SK-N-SH treated with all-trans-retinoic acid at 6 μM for 48 hours (cell line): ENCODE results near the gene TMEM238L.

ENCODE experiments used
- ATAC-seq: fragments of 200-7000 bp; cut with Tn5 transposase; 3 replicates; pipeline ENCODE4 v1.9.1; 2020; ENCODE audit warnings: mild to moderate bottlenecking, moderate library complexity
- ARNTL ChIP-seq: fragments of 450-650 bp; formaldehyde crosslinking; IDR thresholded peaks from 2 replicates; pipeline ENCODE4 v1.5.0; 2020; ENCODE audit warnings: low read depth, mild to moderate bottlenecking, moderate library complexity, borderline replicate concordance
- BACH2 ChIP-seq: fragments of 250-450 bp; sonication (Bioruptor Pico); IDR thresholded peaks from 2 replicates; pipeline ENCODE4 v1.9.0; 2021; ENCODE audit warnings: mild to moderate bottlenecking, borderline replicate concordance
- CREB5 ChIP-seq: fragments of 250-450 bp; sonication (Bioruptor Pico); IDR thresholded peaks from 2 replicates; pipeline ENCODE4 v1.5.1; 2020; ENCODE audit warnings: low read depth, mild to moderate bottlenecking, moderate library complexity
- CSDC2 ChIP-seq: fragments of 250-450 bp; sonication (Bioruptor Pico); IDR thresholded peaks from 2 replicates; pipeline ENCODE4 v1.5.0; 2020; ENCODE audit warnings: mild to moderate bottlenecking, moderate library complexity
- ESRRG ChIP-seq: fragments of 250-450 bp; sonication (Bioruptor Pico); IDR thresholded peaks from 2 replicates; pipeline ENCODE4 v1.6.1; 2021; ENCODE audit warnings: mild to moderate bottlenecking
- GLIS3 ChIP-seq: fragments of 250-450 bp; sonication (Bioruptor Pico); IDR thresholded peaks from 2 replicates; pipeline ENCODE4 v1.5.0; 2020; ENCODE audit warnings: mild to moderate bottlenecking, moderate library complexity
- ISL1 ChIP-seq: fragments of 250-450 bp; sonication (Bioruptor Pico); IDR thresholded peaks from 2 replicates; pipeline ENCODE4 v2.1.2; 2022; ENCODE audit warnings: mild to moderate bottlenecking, moderate library complexity
- OSR1 ChIP-seq: fragments of 250-450 bp; sonication (Bioruptor Pico); IDR thresholded peaks from 2 replicates; pipeline ENCODE4 v1.8.0; 2022; ENCODE audit warnings: moderate library complexity, mild to moderate bottlenecking, inconsistent platforms
- PATZ1 ChIP-seq: fragments of 250-450 bp; sonication (Bioruptor Pico); IDR thresholded peaks from 2 replicates; pipeline ENCODE4 v1.8.0; 2020; ENCODE audit warnings: mild to moderate bottlenecking, moderate library complexity, borderline replicate concordance
- POU6F1 ChIP-seq: fragments of 250-450 bp; sonication (Bioruptor Pico); IDR thresholded peaks from 2 replicates; pipeline ENCODE4 v1.8.0; 2021; ENCODE audit warnings: low read depth, mild to moderate bottlenecking, moderate library complexity, borderline replicate concordance
- PPARA ChIP-seq: fragments of 250-450 bp; sonication (Bioruptor Pico); IDR thresholded peaks from 2 replicates; pipeline ENCODE4 v1.5.0; 2020; ENCODE audit warnings: mild to moderate bottlenecking, borderline replicate concordance
- RARB ChIP-seq: fragments of 250-450 bp; sonication (Bioruptor Pico); IDR thresholded peaks from 2 replicates; pipeline ENCODE4 v1.8.0; 2021; ENCODE audit warnings: mild to moderate bottlenecking, moderate library complexity
- SNAI2 ChIP-seq: fragments of 250-450 bp; sonication (Bioruptor Pico); IDR thresholded peaks from 2 replicates; pipeline ENCODE4 v1.5.0; 2020; ENCODE audit warnings: mild to moderate bottlenecking, moderate library complexity
- TOX ChIP-seq: fragments of 250-450 bp; sonication (Bioruptor Pico); IDR thresholded peaks from 2 replicates; pipeline ENCODE4 v1.8.0; 2021; ENCODE audit warnings: mild to moderate bottlenecking, moderate library complexity, borderline replicate concordance
- TSHZ2 ChIP-seq: fragments of 250-450 bp; sonication (Bioruptor Pico); IDR thresholded peaks from 2 replicates; pipeline ENCODE4 v1.5.0; 2020; ENCODE audit warnings: mild to moderate bottlenecking, moderate library complexity
- ZC3H10 ChIP-seq: fragments of 250-450 bp; sonication (Bioruptor Pico); IDR thresholded peaks from 2 replicates; pipeline ENCODE4 v1.5.1; 2021; ENCODE audit warnings: mild to moderate bottlenecking, moderate library complexity
- ZFP3 ChIP-seq: fragments of 250-450 bp; sonication (Bioruptor Pico); IDR thresholded peaks from 2 replicates; pipeline ENCODE4 v1.5.0; 2020; ENCODE audit warnings: mild to moderate bottlenecking, moderate library complexity
- ZFP30 ChIP-seq: fragments of 450-650 bp; formaldehyde crosslinking; IDR thresholded peaks from 2 replicates; pipeline ENCODE4 v1.5.0; 2022; ENCODE audit warnings: mild to moderate bottlenecking, moderate library complexity
- ZNF565 ChIP-seq: fragments of 450-650 bp; formaldehyde crosslinking; conservative IDR thresholded peaks from 2 replicates; pipeline ENCODE4 v1.5.0; 2020; ENCODE audit warnings: low read depth, mild to moderate bottlenecking, moderate library complexity
- ZNF70 ChIP-seq: fragments of 450-650 bp; formaldehyde crosslinking; IDR thresholded peaks from 2 replicates; pipeline ENCODE4 v1.5.0; 2020; ENCODE audit warnings: mild to moderate bottlenecking, moderate library complexity
- ZNF8 ChIP-seq: fragments of 450-650 bp; formaldehyde crosslinking; IDR thresholded peaks from 2 replicates; pipeline ENCODE4 v1.5.0; 2020; ENCODE audit warnings: mild to moderate bottlenecking, moderate library complexity

The TMEM238L gene

GRCh38 chr17:10844621-10845387, 40.9 kb upstream of the TMEM238L start:
- ATAC-seq, result peak; percentile 87
- TF ChIP-seq TSHZ2 (CRISPR knock-in tag) (no peak), RARB (CRISPR knock-in tag) (no peak), ZNF70 (CRISPR knock-in tag) (no peak)

- TF ChIP-seq ISL1 (CRISPR knock-in tag) (no peak), RARB (CRISPR knock-in tag) (no peak), SNAI2 (no peak), CSDC2 (CRISPR knock-in tag) (no peak), ZNF565 (CRISPR knock-in tag) (no peak), TSHZ2 (CRISPR knock-in tag) (no peak), ZNF70 (CRISPR knock-in tag) (no peak), ZFP30 (CRISPR knock-in tag) (no peak), GLIS3 (CRISPR knock-in tag) (no peak), PATZ1 (no peak), BACH2 (CRISPR knock-in tag) (no peak), CREB5 (CRISPR knock-in tag) (no peak)
- no peak for ATAC-seq
These were observed 39.9 kb upstream of the TMEM238L start for GRCh38 chr17:10843811-10844210.

GRCh38 chr17:10842658-10843057, 38.8 kb upstream of the TMEM238L start:
- no peak for ATAC-seq
- no peak for TF ChIP-seq TOX (CRISPR knock-in tag)
- no peak for TF ChIP-seq ZFP30 (CRISPR knock-in tag)
- TF ChIP-seq ZNF565 (CRISPR knock-in tag), result no peak
- TF ChIP-seq POU6F1, result no peak
- TF ChIP-seq ZC3H10 (CRISPR knock-in tag), result no peak
- no peak for TF ChIP-seq OSR1
- TF ChIP-seq ARNTL (CRISPR knock-in tag), result no peak
- no peak for TF ChIP-seq PATZ1
- no peak for TF ChIP-seq ZFP3
- no peak for TF ChIP-seq ZNF8
- TF ChIP-seq PPARA, result no peak
- TF ChIP-seq CSDC2 (CRISPR knock-in tag), result no peak
- no peak for TF ChIP-seq ISL1 (CRISPR knock-in tag)
- TF ChIP-seq ESRRG (CRISPR knock-in tag), result no peak
- TF ChIP-seq TSHZ2 (CRISPR knock-in tag), result no peak
